Activated CD8-positive, alpha-beta memory T cell treated with anti-CD3 and anti-CD28 coated beads, Interleukin-2, amount 50 U/mL, for 1 hour (primary cell): ENCODE results near the gene ACLY.
A peak's percentile ranks its signal among the peaks of the same experiment; 100 is the strongest.
"Not testable (repeated sequence)": the region's sequence is repeated elsewhere in the genome, so short reads cannot be mapped to it uniquely, and the experiment has no call there.

Experiments used
- DNase-seq: peaks from one replicate; pipeline ENCODE4 v3.0.0-alpha.2; 2020; ENCODE audit errors: extremely low read depth

Gene ACLY

DNA sequence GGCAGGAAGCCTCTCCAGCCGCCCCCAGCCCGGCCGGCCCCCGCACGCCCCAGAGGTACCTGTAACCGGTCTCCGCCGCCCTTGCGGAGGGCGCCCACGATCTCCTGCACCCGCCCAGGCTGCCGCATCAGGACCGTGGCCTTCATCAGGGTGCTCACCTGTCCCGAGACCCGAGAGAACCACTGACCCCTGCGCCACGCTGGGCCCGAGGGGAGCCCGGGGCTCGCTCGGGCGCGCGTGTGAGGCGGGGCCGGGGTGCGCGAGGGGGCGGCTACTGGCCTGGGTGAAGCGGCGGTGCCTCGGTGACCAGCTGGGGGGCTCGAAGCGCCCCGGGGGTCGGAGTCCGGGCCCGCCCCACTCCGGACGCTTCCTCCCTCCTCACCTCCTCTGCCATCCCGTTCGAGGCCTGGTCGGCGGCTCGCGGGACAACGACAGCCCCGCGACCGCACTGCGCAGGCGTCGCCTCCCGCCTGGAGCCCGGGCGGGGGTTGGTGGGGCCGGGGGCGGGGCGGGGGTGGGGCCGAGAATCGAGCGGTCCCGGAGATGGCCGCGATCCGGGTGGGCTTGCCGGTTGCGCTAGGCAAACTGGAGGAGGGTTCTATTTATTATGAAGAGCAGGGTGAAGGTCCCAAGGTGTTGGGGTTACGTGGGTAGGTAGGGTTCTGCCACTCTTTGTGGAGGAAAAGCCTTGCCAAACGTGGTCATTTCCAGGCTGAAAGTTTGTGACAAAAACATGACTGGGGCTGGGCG is 82.8 kb downstream of the ACLY start, which contains the start of gene NT5C3B:
Gene NT5C3B, minus strand, starts transcription at position 433 of the 750 bp plus-strand sequence. Its CDS starts 39 bp downstream, at position 394.
- peak; percentile 11 for DNase-seq

DNA sequence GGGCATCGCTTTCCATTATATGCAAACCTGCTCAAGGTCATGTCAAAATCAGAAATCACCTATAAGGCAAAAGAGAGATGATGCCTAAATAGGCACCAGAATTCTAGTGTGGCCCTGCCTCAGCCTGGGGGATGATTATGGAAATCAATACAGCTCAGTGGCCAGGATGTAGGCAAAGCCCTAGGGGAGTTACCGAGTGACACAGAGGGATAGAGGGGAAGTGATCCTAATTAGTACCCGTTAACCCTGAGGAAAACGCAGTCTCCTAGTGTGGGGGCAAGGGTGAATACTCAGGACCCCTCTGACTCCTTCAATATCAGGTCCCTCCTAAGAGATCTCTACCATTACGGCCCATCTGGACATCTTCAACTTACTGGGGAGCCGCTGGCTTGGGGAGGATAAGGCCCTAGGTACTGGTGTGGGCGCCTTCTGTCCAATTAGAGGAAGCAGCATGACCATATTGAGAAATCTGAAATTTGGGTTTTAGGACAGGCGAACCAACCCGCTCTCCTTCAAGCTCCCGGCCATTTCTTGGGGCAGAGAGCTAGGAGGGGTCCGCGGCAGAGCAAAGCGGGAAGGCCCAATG is 83.4 kb downstream of the ACLY start:
- no peak for DNase-seq

DNA sequence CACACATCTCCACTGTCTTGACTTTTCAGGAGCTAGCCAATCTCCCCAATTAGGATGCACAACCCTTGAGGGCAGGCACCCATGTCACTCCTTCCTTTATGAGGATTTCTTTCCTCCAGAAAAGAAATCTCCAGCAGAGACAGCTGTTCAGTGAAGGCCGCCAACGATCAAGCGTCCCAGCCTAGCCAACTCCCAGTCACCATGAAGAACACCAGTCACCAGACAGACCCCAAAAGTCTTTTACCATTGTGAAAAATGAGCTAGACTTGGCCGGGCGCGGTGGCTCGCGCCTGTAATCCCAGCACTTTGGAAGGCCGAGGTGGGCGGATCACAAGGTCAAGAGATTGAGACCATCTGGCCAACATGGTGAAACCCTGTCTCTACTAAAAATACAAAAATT is 88.8 kb downstream of the ACLY start:
- not testable (repeated sequence) for DNase-seq

DNA sequence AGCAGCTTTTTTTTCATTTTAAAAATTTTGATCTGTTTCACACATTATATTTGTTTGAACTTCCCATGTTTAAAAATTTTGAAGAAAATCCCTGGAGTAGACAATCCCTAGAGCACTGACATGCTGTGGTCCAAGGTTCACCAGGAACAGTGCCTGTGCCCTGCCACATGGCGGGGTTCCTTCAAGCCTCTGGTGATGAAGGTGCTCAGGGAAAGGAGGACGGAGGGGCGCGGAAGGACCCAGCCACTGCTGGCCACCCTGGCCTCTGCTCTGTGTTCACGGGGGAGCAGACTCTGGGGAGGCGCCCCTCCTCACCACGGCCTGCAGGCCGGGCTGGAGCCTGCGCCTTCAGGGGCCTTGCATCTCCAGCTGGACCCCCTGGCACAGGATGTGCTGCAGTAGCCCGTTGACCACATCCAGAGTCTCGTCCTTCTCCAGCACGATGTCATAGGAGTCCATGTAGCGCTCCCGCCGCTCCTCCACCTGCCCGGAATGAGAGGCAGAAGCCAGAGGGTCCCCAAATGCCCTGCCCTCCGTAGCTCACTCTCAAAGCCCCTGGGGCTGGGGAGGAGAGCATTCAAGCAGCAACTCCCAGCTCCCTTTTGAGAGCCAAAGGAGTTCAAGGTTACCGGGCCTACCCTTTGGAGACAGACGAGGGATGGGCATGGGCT is 93.4 kb downstream of the ACLY start:
- DNase-seq, result no peak

DNA sequence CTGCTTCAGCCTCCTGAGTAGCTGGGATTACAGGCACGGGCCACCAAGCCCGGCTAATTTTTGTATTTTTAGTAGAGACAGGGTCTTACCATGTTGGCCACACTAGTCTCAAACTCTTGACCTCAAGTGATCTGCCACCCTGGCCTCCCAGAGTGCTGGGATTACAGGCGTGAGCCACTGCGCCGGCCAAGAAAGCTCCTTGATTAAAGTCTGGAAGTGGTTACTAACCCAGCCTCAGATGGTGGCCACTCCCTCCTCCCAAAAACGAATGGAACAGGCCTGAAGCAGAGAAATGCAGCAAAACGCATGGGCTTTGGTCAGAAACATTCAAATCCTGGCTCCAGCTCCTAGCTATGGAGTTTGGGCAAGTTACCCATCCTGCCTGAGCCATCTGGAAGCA is 94.7 kb downstream of the ACLY start:
- DNase-seq, result no peak

DNA sequence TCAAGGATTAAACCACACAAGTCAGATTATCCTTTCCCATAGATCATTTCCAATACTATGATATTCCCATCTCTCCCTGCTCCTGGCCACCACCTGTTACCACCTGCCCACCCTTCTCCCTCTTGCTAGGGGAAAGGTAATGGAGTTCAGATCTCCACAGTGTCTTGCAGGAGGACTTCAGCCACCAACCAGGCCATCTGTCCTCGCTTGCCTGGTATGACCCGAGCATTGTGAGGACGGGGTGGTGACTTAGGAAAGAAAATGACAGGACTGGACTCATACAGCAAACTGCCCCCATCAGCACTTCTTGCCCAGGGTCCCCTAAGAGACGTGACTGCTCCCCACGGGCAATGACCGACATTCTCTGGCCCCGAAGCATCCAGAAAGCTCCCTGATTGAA is 95.2 kb downstream of the ACLY start:
- DNase-seq, result no peak

DNA sequence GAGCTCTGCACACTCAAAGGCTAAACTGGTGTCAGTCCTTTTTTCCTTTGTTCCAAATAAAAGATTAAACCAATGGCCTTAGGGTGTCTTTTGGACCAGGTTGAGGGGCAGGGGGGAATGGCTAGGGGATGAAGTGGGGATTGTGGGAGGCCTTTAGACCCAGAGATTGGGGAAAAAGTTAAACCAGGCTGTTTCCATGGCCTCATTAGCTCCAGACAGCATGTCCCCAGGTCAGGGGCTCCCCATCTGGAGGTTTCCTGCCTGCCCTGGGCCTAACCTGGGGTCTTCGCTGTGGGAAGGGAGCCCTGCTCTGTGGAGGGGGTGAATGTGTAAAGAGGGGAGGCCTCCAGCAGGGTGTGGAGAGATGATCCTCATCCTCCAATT is 95.6 kb downstream of the ACLY start:
- DNase-seq, result no peak

DNA sequence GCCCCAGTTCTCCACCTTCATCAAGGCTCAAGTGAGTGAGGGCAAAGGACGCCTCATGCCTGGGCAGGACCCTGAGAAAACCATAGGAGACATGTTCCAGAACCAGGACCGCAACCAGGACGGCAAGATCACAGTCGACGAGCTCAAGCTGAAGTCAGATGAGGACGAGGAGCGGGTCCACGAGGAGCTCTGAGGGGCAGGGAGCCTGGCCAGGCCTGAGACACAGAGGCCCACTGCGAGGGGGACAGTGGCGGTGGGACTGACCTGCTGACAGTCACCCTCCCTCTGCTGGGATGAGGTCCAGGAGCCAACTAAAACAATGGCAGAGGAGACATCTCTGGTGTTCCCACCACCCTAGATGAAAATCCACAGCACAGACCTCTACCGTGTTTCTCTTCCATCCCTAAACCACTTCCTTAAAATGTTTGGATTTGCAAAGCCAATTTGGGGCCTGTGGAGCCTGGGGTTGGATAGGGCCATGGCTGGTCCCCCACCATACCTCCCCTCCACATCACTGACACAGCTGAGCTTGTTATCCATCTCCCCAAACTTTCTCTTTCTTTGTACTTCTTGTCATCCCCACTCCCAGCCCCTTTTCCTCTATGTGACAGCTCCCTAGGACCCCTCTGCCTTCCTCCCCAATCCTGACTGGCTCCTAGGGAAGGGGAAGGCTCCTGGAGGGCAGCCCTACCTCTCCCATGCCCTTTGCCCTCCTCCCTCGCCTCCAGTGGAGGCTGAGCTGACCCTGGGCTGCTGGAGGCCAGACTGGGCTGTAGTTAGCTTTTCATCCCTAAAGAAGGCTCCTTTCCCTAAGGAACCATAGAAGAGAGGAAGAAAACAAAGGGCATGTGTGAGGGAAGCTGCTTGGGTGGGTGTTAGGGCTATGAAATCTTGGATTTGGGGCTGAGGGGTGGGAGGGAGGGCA is 96.3 kb downstream of the ACLY start:
- no peak for DNase-seq

DNA sequence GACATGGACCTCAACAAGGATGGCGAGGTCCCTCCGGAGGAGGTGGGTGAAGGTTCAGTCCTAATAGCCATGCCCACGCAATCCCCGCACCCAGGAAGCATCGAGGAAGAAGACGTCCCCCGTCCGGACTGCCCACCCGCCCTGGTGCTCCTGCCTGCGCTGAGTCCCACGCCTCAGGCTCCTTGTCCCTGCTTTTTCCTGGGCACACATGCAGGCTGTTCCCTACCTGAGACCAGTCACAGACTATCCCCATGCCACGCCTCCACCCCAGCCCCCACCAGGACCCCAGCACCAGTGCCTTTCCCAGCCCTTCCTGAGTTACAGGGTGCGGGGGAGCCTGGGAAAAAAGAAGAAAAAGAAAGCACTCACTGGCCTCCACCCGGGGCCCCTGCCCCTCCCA is 97.0 kb downstream of the ACLY start:
- DNase-seq, result no peak

DNA sequence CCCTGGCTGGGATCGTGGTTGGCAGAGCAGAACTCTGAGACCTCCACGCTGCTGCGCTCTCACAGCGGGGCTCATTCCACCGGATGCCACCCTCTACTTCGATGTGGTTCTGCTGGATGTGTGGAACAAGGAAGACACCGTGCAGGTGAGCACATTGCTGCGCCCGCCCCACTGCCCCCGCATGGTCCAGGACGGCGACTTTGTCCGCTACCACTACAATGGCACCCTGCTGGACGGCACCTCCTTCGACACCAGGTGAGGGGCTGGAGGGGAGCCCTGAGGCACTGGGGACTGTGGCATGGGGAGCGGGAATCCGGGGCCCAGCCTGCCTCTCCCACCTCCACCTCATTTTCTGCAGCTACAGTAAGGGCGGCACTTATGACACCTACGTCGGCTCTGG is 100.7 kb downstream of the ACLY start:
- DNase-seq, result no peak
